Neural progenitor cell (in vitro differentiated cells): ENCODE data around the gene SNX10. TPM values are rescaled to one million over a fixed set of nuclear protein-coding genes. Genes with fewer than 3 reads are reported as not detected.

Source experiments
- DNase-seq: peaks from one replicate; pipeline ENCODE4 v3.0.0-alpha.2; 2016; ENCODE audit warnings: low spot score
- H2AFZ ChIP-seq: fragments of 200-600 bp; sonication (generic); replicated peaks from 2 replicates; pipeline ENCODE4 v1.6.1; 2016; ENCODE audit warnings: antibody characterized with exemption
- H3F3A ChIP-seq: fragments of 200-600 bp; sonication (generic); 2 replicates; pipeline ENCODE4 v1.6.1; 2016; ENCODE audit warnings: antibody characterized with exemption, low read depth
- H3K27ac ChIP-seq: fragments of 200-600 bp; sonication (generic); 2 replicates; pipeline ENCODE4 v1.5.1; 2016; ENCODE audit warnings: mild to moderate bottlenecking
- H3K27me3 ChIP-seq: fragments of 200-600 bp; sonication (generic); 2 replicates; pipeline ENCODE4 v1.6.1; 2016; ENCODE audit warnings: mild to moderate bottlenecking, moderate library complexity
- H3K36me3 ChIP-seq: fragments of 200-600 bp; sonication (generic); 2 replicates; pipeline ENCODE4 v1.5.1; 2016
- H3K4me1 ChIP-seq: fragments of 200-600 bp; sonication (generic); 2 replicates; pipeline ENCODE4 v1.6.1; 2016; ENCODE audit warnings: mixed run types
- H3K4me2 ChIP-seq: fragments of 200-600 bp; sonication (generic); 2 replicates; pipeline ENCODE4 v1.6.1; 2016
- H3K4me3 ChIP-seq: fragments of 200-600 bp; sonication (generic); 2 replicates; pipeline ENCODE4 v1.5.1; 2016
- H3K79me2 ChIP-seq: fragments of 200-600 bp; sonication (generic); 2 replicates; pipeline ENCODE4 v1.6.1; 2016; ENCODE audit warnings: low read depth
- H3K9ac ChIP-seq: fragments of 200-600 bp; sonication (generic); 2 replicates; pipeline ENCODE4 v1.6.1; 2016
- H3K9me3 ChIP-seq: fragments of 200-600 bp; sonication (generic); 2 replicates; pipeline ENCODE4 v1.5.1; 2016; ENCODE audit warnings: low read depth
- H4K20me1 ChIP-seq: fragments of 200-600 bp; sonication (generic); 2 replicates; pipeline ENCODE4 v1.6.1; 2016; ENCODE audit warnings: low read depth
- H3K27ac Mint-ChIP-seq: 3 replicates; pipeline ENCODE4 v1.8.0; 2021; ENCODE audit warnings: mixed read lengths
- H3K27me3 Mint-ChIP-seq: 2 replicates; pipeline ENCODE4 v1.8.0; 2022; ENCODE audit warnings: low read depth, mild to moderate bottlenecking, inconsistent platforms, moderate library complexity, mixed read lengths; ENCODE audit not compliant: insufficient read depth
- H3K36me3 Mint-ChIP-seq: 3 replicates; pipeline ENCODE4 v1.8.0; 2021; ENCODE audit warnings: mixed read lengths
- H3K4me1 Mint-ChIP-seq: 3 replicates; pipeline ENCODE4 v1.8.0; 2021; ENCODE audit warnings: mixed read lengths
- H3K4me3 Mint-ChIP-seq: 3 replicates; pipeline ENCODE4 v1.8.0; 2021; ENCODE audit warnings: mild to moderate bottlenecking, moderate library complexity, mixed read lengths
- H3K9me3 Mint-ChIP-seq: 3 replicates; pipeline ENCODE4 v1.8.0; 2020; ENCODE audit warnings: mixed read lengths
- EZH2 ChIP-seq: fragments of 200-600 bp; sonication (generic); IDR thresholded peaks from 2 replicates; pipeline ENCODE4 v1.6.1; 2017; ENCODE audit warnings: antibody characterized with exemption, mild to moderate bottlenecking, moderate library complexity
- EZH2phosphoT487 ChIP-seq: fragments of 200-600 bp; sonication (generic); IDR thresholded peaks from 2 replicates; pipeline ENCODE4 v1.6.1; 2017; ENCODE audit warnings: antibody characterized with exemption
- total RNA-seq: library from RNA; depleted of rRNA; stranded (reverse); fragments of >200 nt; gene quantifications from 2 replicates; pipeline ENCODE4 v1.2.3, GENCODE V29; 2015; ENCODE audit warnings: low replicate concordance
- TF ChIP-seq, protein P1 (sequence below): fragments of 200-600 bp; sonication (generic); IDR thresholded peaks from 2 replicates; pipeline ENCODE4 v1.5.1; 2017; ENCODE audit warnings: antibody characterized with exemption, mild to moderate bottlenecking

SNX10 gene
- total RNA-seq, 1 donor from 2014 or later, result 29.6 TPM

DNA sequence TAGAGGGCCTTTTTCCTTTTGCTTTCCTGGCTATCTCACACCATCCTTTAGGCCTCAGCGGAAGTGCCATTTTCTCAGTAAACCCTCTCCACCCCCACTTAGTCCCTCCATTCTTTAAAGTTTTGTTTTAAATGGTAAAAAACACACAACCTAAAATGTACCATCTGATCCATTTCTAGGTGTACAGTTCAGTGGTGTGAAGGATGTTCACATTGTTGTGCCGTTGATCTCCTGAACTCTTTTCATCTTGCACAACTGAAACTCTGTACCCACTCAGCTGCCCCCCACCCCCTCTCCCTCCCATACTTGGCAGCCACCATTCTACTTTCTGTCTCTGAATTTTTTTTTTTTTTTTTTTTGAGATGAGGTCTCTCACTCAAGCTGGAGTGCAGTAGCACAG, 52.2 kb downstream of the SNX10 start:
- Mint-ChIP-seq H3K36me3 (peaks cover 2% of the 10 kb centered on the region), H3K9me3 (no peaks in the 10 kb centered on the region), H3K4me1 (peaks cover 19% of the 10 kb centered on the region), H3K27me3 (peaks cover 4% of the 10 kb centered on the region), H3K27ac (no peak overlapping the region), H3K4me3 (no peak overlapping the region)
- Histone ChIP-seq H3K9me3 (no peaks in the 10 kb centered on the region), H3K36me3 (no peaks in the 10 kb centered on the region), H3K4me2 (no peak overlapping the region), H2AFZ (no peak overlapping the region), H3K27ac (no peak overlapping the region), H3K27me3 (no peaks in the 10 kb centered on the region), H3K4me3 (no peak overlapping the region), H4K20me1 (no peaks in the 10 kb centered on the region), H3K79me2 (no peaks in the 10 kb centered on the region), H3K4me1 (no peaks in the 10 kb centered on the region), H3K9ac (no peak overlapping the region), H3F3A (no peaks in the 10 kb centered on the region)
- no peak for TF ChIP-seq EZH2phosphoT487
- TF ChIP-seq, protein P1, sequence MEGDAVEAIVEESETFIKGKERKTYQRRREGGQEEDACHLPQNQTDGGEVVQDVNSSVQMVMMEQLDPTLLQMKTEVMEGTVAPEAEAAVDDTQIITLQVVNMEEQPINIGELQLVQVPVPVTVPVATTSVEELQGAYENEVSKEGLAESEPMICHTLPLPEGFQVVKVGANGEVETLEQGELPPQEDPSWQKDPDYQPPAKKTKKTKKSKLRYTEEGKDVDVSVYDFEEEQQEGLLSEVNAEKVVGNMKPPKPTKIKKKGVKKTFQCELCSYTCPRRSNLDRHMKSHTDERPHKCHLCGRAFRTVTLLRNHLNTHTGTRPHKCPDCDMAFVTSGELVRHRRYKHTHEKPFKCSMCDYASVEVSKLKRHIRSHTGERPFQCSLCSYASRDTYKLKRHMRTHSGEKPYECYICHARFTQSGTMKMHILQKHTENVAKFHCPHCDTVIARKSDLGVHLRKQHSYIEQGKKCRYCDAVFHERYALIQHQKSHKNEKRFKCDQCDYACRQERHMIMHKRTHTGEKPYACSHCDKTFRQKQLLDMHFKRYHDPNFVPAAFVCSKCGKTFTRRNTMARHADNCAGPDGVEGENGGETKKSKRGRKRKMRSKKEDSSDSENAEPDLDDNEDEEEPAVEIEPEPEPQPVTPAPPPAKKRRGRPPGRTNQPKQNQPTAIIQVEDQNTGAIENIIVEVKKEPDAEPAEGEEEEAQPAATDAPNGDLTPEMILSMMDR, result no peak
- TF ChIP-seq EZH2, result no peak
- DNase-seq, result no peak

DNA sequence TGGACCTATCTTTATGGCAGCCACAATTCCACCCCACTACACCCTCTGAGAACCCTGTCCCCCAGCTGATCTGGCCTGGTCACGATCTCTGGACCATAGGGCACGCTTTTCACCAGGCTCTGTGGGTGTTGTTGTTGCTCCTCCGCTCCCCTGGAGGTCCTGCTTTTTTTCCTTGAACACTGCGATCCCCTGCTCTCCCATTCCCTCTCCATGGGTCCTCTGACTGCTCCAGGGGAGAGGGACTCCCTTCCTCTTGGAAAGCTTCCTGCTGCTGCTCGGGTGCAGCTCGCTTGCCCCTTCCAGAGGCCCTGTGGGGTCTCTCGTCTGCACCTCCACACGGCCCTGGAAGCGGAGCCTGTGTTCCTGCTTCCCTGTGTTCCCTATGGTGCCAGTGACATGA, 53.5 kb downstream of the SNX10 start:
- no peak overlapping the region for H3K9ac ChIP-seq
- H3K4me3 Mint-ChIP-seq, result no peak overlapping the region
- peaks cover 21% of the 10 kb centered on the region for H3K4me1 Mint-ChIP-seq
- H3K4me2 ChIP-seq, result no peak overlapping the region
- no peaks in the 10 kb centered on the region for H3K27me3 ChIP-seq
- no peaks in the 10 kb centered on the region for H3K9me3 Mint-ChIP-seq
- H3K9me3 ChIP-seq, result no peaks in the 10 kb centered on the region
- H3K36me3 ChIP-seq, result no peaks in the 10 kb centered on the region
- no peaks in the 10 kb centered on the region for H3F3A ChIP-seq
- no peak overlapping the region for H2AFZ ChIP-seq
- no peaks in the 10 kb centered on the region for H3K4me1 ChIP-seq
- DNase-seq, result no peak
- no peak overlapping the region for H3K4me3 ChIP-seq
- no peaks in the 10 kb centered on the region for H4K20me1 ChIP-seq
- no peak overlapping the region for H3K27ac ChIP-seq
- TF ChIP-seq EZH2, result no peak
- TF ChIP-seq, protein P1, result no peak
- TF ChIP-seq EZH2phosphoT487, result no peak
- H3K27me3 Mint-ChIP-seq, result peaks cover 4% of the 10 kb centered on the region
- H3K36me3 Mint-ChIP-seq, result peaks cover 2% of the 10 kb centered on the region
- H3K79me2 ChIP-seq, result no peaks in the 10 kb centered on the region
- H3K27ac Mint-ChIP-seq, result no peak overlapping the region

DNA sequence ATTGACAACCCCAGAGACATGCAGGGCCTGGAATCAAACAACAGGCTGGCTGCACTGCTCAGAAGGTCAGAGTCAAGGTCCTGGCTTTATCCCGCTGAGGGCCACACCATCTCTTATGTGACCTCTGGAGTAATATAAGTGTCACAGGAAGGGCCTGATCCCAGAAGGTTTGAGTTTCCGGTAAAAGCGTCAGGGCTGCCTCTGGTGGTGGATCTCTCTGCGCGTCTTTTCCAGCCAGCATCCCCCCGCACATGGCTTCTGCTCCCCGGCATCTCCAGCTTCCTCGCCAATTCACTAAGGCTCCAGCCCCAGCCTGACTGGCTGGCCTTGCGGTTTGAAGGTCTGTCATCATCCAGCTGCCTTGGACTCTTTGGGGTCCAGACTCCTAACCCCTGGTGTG, 54.2 kb downstream of the SNX10 start:
- Mint-ChIP-seq H3K9me3 (no peaks in the 10 kb centered on the region), H3K4me3 (no peak overlapping the region), H3K27me3 (peaks cover 4% of the 10 kb centered on the region), H3K36me3 (peaks cover 2% of the 10 kb centered on the region), H3K27ac (no peak overlapping the region), H3K4me1 (peaks cover 21% of the 10 kb centered on the region)
- Histone ChIP-seq H3K27ac (no peak overlapping the region), H3K9me3 (no peaks in the 10 kb centered on the region), H4K20me1 (no peaks in the 10 kb centered on the region), H3K4me3 (no peak overlapping the region), H3K79me2 (no peaks in the 10 kb centered on the region), H3K9ac (no peak overlapping the region), H3K36me3 (no peaks in the 10 kb centered on the region), H3K4me2 (no peak overlapping the region), H3K27me3 (no peaks in the 10 kb centered on the region), H3K4me1 (no peaks in the 10 kb centered on the region), H2AFZ (no peak overlapping the region), H3F3A (no peaks in the 10 kb centered on the region)
- no peak for TF ChIP-seq EZH2phosphoT487
- no peak for TF ChIP-seq EZH2
- TF ChIP-seq, protein P1, result no peak
- DNase-seq, result no peak
